SK-N-SH treated with all-trans-retinoic acid at 6 μM for 48 hours (cell line): ENCODE data around the gene MTUS2.

Source experiments
- ARNTL ChIP-seq: fragments of 450-650 bp; formaldehyde crosslinking; IDR thresholded peaks from 2 replicates; pipeline ENCODE4 v1.5.0; 2020; ENCODE audit warnings: low read depth, mild to moderate bottlenecking, moderate library complexity, borderline replicate concordance
- BACH2 ChIP-seq: fragments of 250-450 bp; sonication (Bioruptor Pico); IDR thresholded peaks from 2 replicates; pipeline ENCODE4 v1.9.0; 2021; ENCODE audit warnings: mild to moderate bottlenecking, borderline replicate concordance
- CREB5 ChIP-seq: fragments of 250-450 bp; sonication (Bioruptor Pico); IDR thresholded peaks from 2 replicates; pipeline ENCODE4 v1.5.1; 2020; ENCODE audit warnings: low read depth, mild to moderate bottlenecking, moderate library complexity
- CSRNP3 ChIP-seq: fragments of 250-450 bp; sonication (Bioruptor Pico); IDR thresholded peaks from 2 replicates; pipeline ENCODE4 v1.5.1; 2021; ENCODE audit warnings: mild to moderate bottlenecking, moderate library complexity
- ESRRG ChIP-seq: fragments of 250-450 bp; sonication (Bioruptor Pico); IDR thresholded peaks from 2 replicates; pipeline ENCODE4 v1.6.1; 2021; ENCODE audit warnings: mild to moderate bottlenecking
- ISL1 ChIP-seq: fragments of 250-450 bp; sonication (Bioruptor Pico); IDR thresholded peaks from 2 replicates; pipeline ENCODE4 v2.1.2; 2022; ENCODE audit warnings: mild to moderate bottlenecking, moderate library complexity
- PATZ1 ChIP-seq: fragments of 250-450 bp; sonication (Bioruptor Pico); IDR thresholded peaks from 2 replicates; pipeline ENCODE4 v1.8.0; 2020; ENCODE audit warnings: mild to moderate bottlenecking, moderate library complexity, borderline replicate concordance
- POU6F1 ChIP-seq: fragments of 250-450 bp; sonication (Bioruptor Pico); IDR thresholded peaks from 2 replicates; pipeline ENCODE4 v1.8.0; 2021; ENCODE audit warnings: low read depth, mild to moderate bottlenecking, moderate library complexity, borderline replicate concordance
- PPARA ChIP-seq: fragments of 250-450 bp; sonication (Bioruptor Pico); IDR thresholded peaks from 2 replicates; pipeline ENCODE4 v1.5.0; 2020; ENCODE audit warnings: mild to moderate bottlenecking, borderline replicate concordance
- ZFP3 ChIP-seq: fragments of 250-450 bp; sonication (Bioruptor Pico); IDR thresholded peaks from 2 replicates; pipeline ENCODE4 v1.5.0; 2020; ENCODE audit warnings: mild to moderate bottlenecking, moderate library complexity
- ZNF70 ChIP-seq: fragments of 450-650 bp; formaldehyde crosslinking; IDR thresholded peaks from 2 replicates; pipeline ENCODE4 v1.5.0; 2020; ENCODE audit warnings: mild to moderate bottlenecking, moderate library complexity

GRCh38 chr13:29471551-29471950 lies 651.4 kb downstream of the MTUS2 start:
- no peak for TF ChIP-seq ZNF70
- TF ChIP-seq CREB5 (CRISPR knock-in tag) = no peak
- TF ChIP-seq ESRRG = no peak
- no peak for TF ChIP-seq CSRNP3
- no peak for TF ChIP-seq PATZ1 (CRISPR knock-in tag)
- TF ChIP-seq ZFP3 (CRISPR knock-in tag) = no peak
- no peak for TF ChIP-seq ARNTL (CRISPR knock-in tag)
- no peak for TF ChIP-seq POU6F1 (CRISPR knock-in tag)
- no peak for TF ChIP-seq ISL1 (CRISPR knock-in tag)
- TF ChIP-seq BACH2 = no peak
- TF ChIP-seq PPARA (CRISPR knock-in tag) = no peak
